ENCODE measurements around the gene LRRC72.
"Not testable (repeated sequence)": the region's sequence is repeated elsewhere in the genome, so short reads cannot be mapped to it uniquely, and the experiment has no call there.

The LRRC72 gene

GRCh38 chr7:16526742-16527540 is at the start of gene LRRC72:
TSS of gene LRRC72 (plus strand) at chr7:16526825. CDS start at chr7:16526953, 128 bp downstream.
- DNase-seq: no peak

- DNase-seq: no peak
Observed at GRCh38 chr7:16479161-16479560, 47.5 kb upstream of the LRRC72 start.

- no peak for DNase-seq
Observed at GRCh38 chr7:16479591-16479990, 47.0 kb upstream of the LRRC72 start.

- no peak for DNase-seq
Observed at GRCh38 chr7:16484453-16485158, 42.0 kb upstream of the LRRC72 start.

- no peak for DNase-seq
Observed at GRCh38 chr7:16491148-16491547, 35.5 kb upstream of the LRRC72 start.

- no peak for DNase-seq
Observed at GRCh38 chr7:16492513-16493062, 34.0 kb upstream of the LRRC72 start.

- DNase-seq: no peak
Observed at GRCh38 chr7:16493266-16493665, 33.4 kb upstream of the LRRC72 start.

- DNase-seq: no peak
Observed at GRCh38 chr7:16494551-16494950, 32.1 kb upstream of the LRRC72 start.

- no peak for DNase-seq
Observed at GRCh38 chr7:16494955-16495719, 31.5 kb upstream of the LRRC72 start.

GRCh38 chr7:16498122-16498521 is 28.5 kb upstream of the LRRC72 start:
- no peak for DNase-seq

GRCh38 chr7:16502303-16502702 is 24.3 kb upstream of the LRRC72 start:
- DNase-seq: no peak

GRCh38 chr7:16504019-16504418 is 22.6 kb upstream of the LRRC72 start:
- DNase-seq: no peak

GRCh38 chr7:16506422-16506821 is 20.2 kb upstream of the LRRC72 start:
- DNase-seq: not testable (repeated sequence)

- no peak for DNase-seq
Observed at GRCh38 chr7:16509829-16510228, 16.8 kb upstream of the LRRC72 start.

- DNase-seq: no peak
Observed at GRCh38 chr7:16511314-16511713, 15.3 kb upstream of the LRRC72 start.

GRCh38 chr7:16512097-16512496 is 14.5 kb upstream of the LRRC72 start:
- DNase-seq: no peak

GRCh38 chr7:16514271-16514670 is 12.4 kb upstream of the LRRC72 start:
- no peak for DNase-seq

GRCh38 chr7:16514729-16515128 is 11.9 kb upstream of the LRRC72 start:
- DNase-seq: no peak

GRCh38 chr7:16515785-16516685 is 10.6 kb upstream of the LRRC72 start:
- DNase-seq: no peak

GRCh38 chr7:16519985-16520384 is 6.6 kb upstream of the LRRC72 start:
- DNase-seq: not testable (repeated sequence)

GRCh38 chr7:16524332-16524731 is 2.3 kb upstream of the LRRC72 start:
- DNase-seq: no peak

- DNase-seq: no peak
Observed at GRCh38 chr7:16528520-16528919, 1.9 kb downstream of the LRRC72 start.
